ENCODE results near the gene RNU4-1.

- no peak for TF ChIP-seq POLR2AphosphoS5 (IDR thresholded peaks at IDR 0.05)
- TF ChIP-seq, protein P1, sequence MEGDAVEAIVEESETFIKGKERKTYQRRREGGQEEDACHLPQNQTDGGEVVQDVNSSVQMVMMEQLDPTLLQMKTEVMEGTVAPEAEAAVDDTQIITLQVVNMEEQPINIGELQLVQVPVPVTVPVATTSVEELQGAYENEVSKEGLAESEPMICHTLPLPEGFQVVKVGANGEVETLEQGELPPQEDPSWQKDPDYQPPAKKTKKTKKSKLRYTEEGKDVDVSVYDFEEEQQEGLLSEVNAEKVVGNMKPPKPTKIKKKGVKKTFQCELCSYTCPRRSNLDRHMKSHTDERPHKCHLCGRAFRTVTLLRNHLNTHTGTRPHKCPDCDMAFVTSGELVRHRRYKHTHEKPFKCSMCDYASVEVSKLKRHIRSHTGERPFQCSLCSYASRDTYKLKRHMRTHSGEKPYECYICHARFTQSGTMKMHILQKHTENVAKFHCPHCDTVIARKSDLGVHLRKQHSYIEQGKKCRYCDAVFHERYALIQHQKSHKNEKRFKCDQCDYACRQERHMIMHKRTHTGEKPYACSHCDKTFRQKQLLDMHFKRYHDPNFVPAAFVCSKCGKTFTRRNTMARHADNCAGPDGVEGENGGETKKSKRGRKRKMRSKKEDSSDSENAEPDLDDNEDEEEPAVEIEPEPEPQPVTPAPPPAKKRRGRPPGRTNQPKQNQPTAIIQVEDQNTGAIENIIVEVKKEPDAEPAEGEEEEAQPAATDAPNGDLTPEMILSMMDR (IDR thresholded peaks at IDR 0.05): no peak
These were observed 44.7 kb upstream of the RNU4-1 start for GRCh38 chr12:120337730-120338129.

Data from breast epithelium (tissue), 3 donors.